K562 (cell line): ENCODE data around the gene USP20. TPM values are rescaled to one million over a fixed set of nuclear protein-coding genes. Genes with fewer than 3 reads are reported as not detected.
A peak's percentile ranks its signal among the peaks of the same experiment; 100 is the strongest.

Experiments
- ATAC-seq: fragments of 200-7000 bp; cut with Tn5 transposase; 3 replicates; pipeline ENCODE4 v1.9.1; 2020; ENCODE audit warnings: moderate library complexity
- BruUV-seq: library from RNA; stranded (reverse); fragments of 400-500 nt; replicated peaks from 2 replicates; lab custom pipeline; 2021; lab: Mats Ljungman, UMichigan
- CTCF ChIA-PET: fragments of 300-600 bp; formaldehyde crosslinking; extraction: SDS; loops from one replicate; lab custom pipeline; 2021; ENCODE audit warnings: low intra/inter-chr PET ratio; lab: Yijun Ruan, JAX
- POLR2A ChIA-PET: fragments of 300-600, 350-650 bp; sonication (Branson Sonifier 250); formaldehyde crosslinking; extraction: SDS; loops from one replicate; lab custom pipeline; 2021; ENCODE audit warnings: antibody characterized with exemption, inconsistent platforms; lab: Yijun Ruan, JAX
- DNase-seq, 4 experiments: peaks; one replicate each; pipeline versions ENCODE4 v3.0.0 to v3.0.0-alpha.2; 2011 to 2018; ENCODE audit warnings: low spot score in 3 of 4, mixed read lengths in 3 of 4; ENCODE audit errors: extremely low read depth in 1 of 4
- FAIRE-seq: peaks from 2 replicates; lab custom pipeline; 2011; peaks lifted over from hg19 to GRCh38; lab: Jason Lieb, UNC
- H2AFZ ChIP-seq: 2 replicates; pipeline ENCODE4 v1.6.0; 2011; ENCODE audit warnings: low read depth, low read length, control low read depth, inconsistent platforms
- H3K27ac ChIP-seq: fragments of 200-600 bp; 3 replicates; pipeline ENCODE4 v1.8.0; 2011; ENCODE audit warnings: low read depth, mild to moderate bottlenecking, control low read depth, inconsistent platforms, low read length, moderate library complexity, mixed read lengths; ENCODE audit errors: extremely low read depth
- H3K27me3 ChIP-seq, 2 experiments: fragments of 300-600 bp in 1 of 2; 2 replicates in 1 of 2; 3 replicates in 1 of 2; pipeline versions ENCODE4 v1.6.0 to v1.8.0; 2011; ENCODE audit warnings: inconsistent platforms in 2 of 2, low read length in 2 of 2, mild to moderate bottlenecking in 1 of 2, mixed read lengths in 1 of 2, moderate library complexity in 1 of 2; ENCODE audit not compliant: control insufficient read depth in 2 of 2, insufficient read depth in 2 of 2
- H3K36me3 ChIP-seq: fragments of 300-600 bp; 3 replicates; pipeline ENCODE4 v1.8.0; 2011; ENCODE audit warnings: mild to moderate bottlenecking, low read length, inconsistent platforms; ENCODE audit not compliant: control insufficient read depth, insufficient read depth
- H3K4me1 ChIP-seq, 2 experiments: fragments of 200-600 bp in 1 of 2; replicated peaks in 1 of 2; 2 replicates in 1 of 2; 3 replicates in 1 of 2; pipeline versions ENCODE4 v1.5.1 to v1.8.0; 2011; ENCODE audit warnings: inconsistent platforms in 2 of 2, low read length in 2 of 2, mild to moderate bottlenecking in 1 of 2, mixed read lengths in 1 of 2, moderate library complexity in 1 of 2; ENCODE audit not compliant: control insufficient read depth in 2 of 2, insufficient read depth in 2 of 2
- H3K4me2 ChIP-seq: 2 replicates; pipeline ENCODE4 v1.6.1; 2011; ENCODE audit warnings: low read length, control low read depth, inconsistent platforms, mixed read lengths; ENCODE audit not compliant: insufficient read depth
- H3K4me3 ChIP-seq: fragments of 200-600 bp; sonication (generic), shearing (Covaris generic); 2 replicates; pipeline ENCODE4 v1.5.1; 2016; ENCODE audit warnings: control low read depth, inconsistent platforms
- H3K79me2 ChIP-seq: fragments of 200-600 bp; 3 replicates; pipeline ENCODE4 v1.8.0; 2011; ENCODE audit warnings: low read length, inconsistent platforms; ENCODE audit not compliant: control insufficient read depth, insufficient read depth
- H3K9ac ChIP-seq, 2 experiments: 2 replicates each; pipeline versions ENCODE4 v1.6.0 to v1.6.1; 2011; ENCODE audit warnings: low read depth in 2 of 2, low read length in 2 of 2, control low read depth in 1 of 2, inconsistent platforms in 1 of 2, mild to moderate bottlenecking in 1 of 2, mixed read lengths in 1 of 2; ENCODE audit not compliant: insufficient read depth in 1 of 2
- H3K9me1 ChIP-seq: one replicate; pipeline ENCODE4 v1.6.0; 2011; ENCODE audit warnings: inconsistent platforms, mild to moderate bottlenecking, low read length, moderate library complexity; ENCODE audit not compliant: control insufficient read depth, insufficient read depth
- H3K9me3 ChIP-seq: replicated peaks from 2 replicates; pipeline ENCODE4 v1.5.1; 2011; ENCODE audit warnings: low read depth, low read length, inconsistent platforms; ENCODE audit not compliant: control insufficient read depth, insufficient read depth
- H4K20me1 ChIP-seq: replicated peaks from 2 replicates; pipeline ENCODE4 v1.6.1; 2011; ENCODE audit warnings: low read length, inconsistent platforms, mixed read lengths; ENCODE audit not compliant: control insufficient read depth, insufficient read depth
- ARID3A ChIP-seq: IDR thresholded peaks from 2 replicates; pipeline ENCODE4 v1.6.1; 2012; ENCODE audit warnings: low read depth, low read length, improper control_type of control experiment, borderline replicate concordance
- EZH2 ChIP-seq: IDR thresholded peaks from 2 replicates; pipeline ENCODE4 v1.6.1; 2012; ENCODE audit warnings: low read depth, mild to moderate bottlenecking, inconsistent platforms, low read length, borderline replicate concordance
- FOXJ3 ChIP-seq: sonication (generic); formaldehyde crosslinking; IDR thresholded peaks from 2 replicates; pipeline ENCODE4 v1.4.0; 2020; ENCODE audit warnings: mild to moderate bottlenecking, missing genetic modification reagents
- FOXK2 ChIP-seq, 2 experiments: fragments of 450-650 bp; IDR thresholded peaks in 1 of 2; conservative IDR thresholded peaks in 1 of 2; 2 replicates each; pipeline ENCODE4 v1.6.1; 2016; ENCODE audit warnings: low read depth in 2 of 2, mild to moderate bottlenecking in 1 of 2
- HNRNPL ChIP-seq: fragments of 200-400 bp; formaldehyde crosslinking; IDR thresholded peaks from 2 replicates; pipeline ENCODE4 v1.6.1; 2017; ENCODE audit warnings: low read depth, mild to moderate bottlenecking, low read length
- ILF3 ChIP-seq: fragments of 450-650 bp; IDR thresholded peaks from 2 replicates; pipeline ENCODE4 v1.6.1; 2018; ENCODE audit warnings: antibody characterized with exemption, mild to moderate bottlenecking, moderate library complexity, borderline replicate concordance
- MCM5 ChIP-seq: fragments of 450-650 bp; IDR thresholded peaks from 2 replicates; pipeline ENCODE4 v1.6.1; 2016; ENCODE audit warnings: low read depth
- SIN3A ChIP-seq, 2 experiments: fragments of 150-350 bp in 1 of 2; IDR thresholded peaks; 2 replicates each; pipeline ENCODE4 v1.6.1; 2011 to 2016; ENCODE audit warnings: borderline replicate concordance in 2 of 2, low read depth in 2 of 2, low read length in 2 of 2, mild to moderate bottlenecking in 2 of 2, moderate library complexity in 2 of 2; ENCODE audit not compliant: control insufficient read depth in 1 of 2
- SMAD4 ChIP-seq: fragments of 250-450 bp; sonication (Bioruptor Pico); conservative IDR thresholded peaks from 2 replicates; pipeline ENCODE4 v1.8.0; 2021; ENCODE audit warnings: inconsistent platforms, mild to moderate bottlenecking, moderate library complexity
- YBX1 ChIP-seq: fragments of 450-650 bp; IDR thresholded peaks from 2 replicates; pipeline ENCODE4 v1.7.1; 2016; ENCODE audit warnings: mild to moderate bottlenecking
- ZC3H8 ChIP-seq: fragments of 450-650 bp; IDR thresholded peaks from 2 replicates; pipeline ENCODE4 v1.6.1; 2017
- WGBS: fragments of 100-300 bp; shearing (Covaris generic); methylation state at CpG from one replicate; pipeline ENCODE4 v1.1.6; 2016; ENCODE audit warnings: low coverage, mixed read lengths; ENCODE audit not compliant: insufficient coverage; ENCODE audit errors: missing lambda C conversion rate; 5-methylcytosine and 5-hydroxymethylcytosine counted together
- in situ Hi-C: fragments of 300-500 bp; cut with MboI; formaldehyde crosslinking; loops from 4 replicates; pipeline ENCODE4 v1.15.0; 2018; ENCODE audit warnings: inconsistent platforms, mixed read lengths
- intact Hi-C: fragments of 100-400 bp; cut with micrococcal nuclease; formaldehyde crosslinking; loops from 2 replicates; pipeline ENCODE4 v1.14.2; 2022
- polyA plus RNA-seq, 8 experiments: library from polyadenylated mRNA; depleted of rRNA in 4 of 8; stranded (reverse) in 5 of 8; unstranded in 3 of 8; fragments of >200 nt; fragmentation: Nextera tagmentation in 2 of 8; fragmentation: Illumina TruSeq in 1 of 8; extraction: Ambion mirVana in 2 of 8; extraction: Trizol in 1 of 8; gene quantifications; 2 replicates each; pipeline versions ENCODE4 v1.2.1 to v1.2.3, GENCODE V29; 2011 to 2014; ENCODE audit warnings: inconsistent platforms in 1 of 8, missing spikeins in 1 of 8
- total RNA-seq, 7 experiments: library from RNA; depleted of rRNA in 6 of 7; stranded (reverse); fragments of >200 nt in 6 of 7; fragmentation: Illumina TruSeq in 2 of 7; extraction: Trizol in 2 of 7; gene quantifications; 2 replicates each; pipeline versions ENCODE4 v1.2.1 to v1.2.3, GENCODE V29; 2011 to 2021; ENCODE audit warnings: low replicate concordance in 1 of 7
- TF ChIP-seq, protein P1 (sequence below): fragments of 250-450 bp; sonication (Bioruptor Pico); IDR thresholded peaks from 2 replicates; pipeline ENCODE4 v1.9.0; 2021; ENCODE audit warnings: mild to moderate bottlenecking, inconsistent platforms
- TF ChIP-seq, protein P2 (sequence below): fragments of 200-800 bp; sonication (Bioruptor generic); IDR thresholded peaks from 2 replicates; pipeline ENCODE4 v1.6.1; 2017; ENCODE audit warnings: missing genetic modification characterization, missing compliant biosample characterization
- TF ChIP-seq, protein P3 (sequence below), 2 experiments: IDR thresholded peaks; 2 replicates each; pipeline ENCODE4 v1.6.1; 2011; ENCODE audit warnings: borderline replicate concordance in 1 of 2, control low read depth in 1 of 2, low read depth in 1 of 2, low read length in 1 of 2, mild to moderate bottlenecking in 1 of 2, mixed read lengths in 1 of 2, moderate library complexity in 1 of 2; ENCODE audit not compliant: insufficient read depth in 1 of 2, insufficient read length in 1 of 2, poor library complexity in 1 of 2, severe bottlenecking in 1 of 2; ENCODE audit errors: extremely low read depth in 1 of 2

The USP20 gene
- total and polyA plus RNA-seq, 9 of the 15 experiments (the other 6 are each of a cell fraction or from before 2014, with no cell fraction given): 1.9 to 136 (median 49.1) TPM

DNA sequence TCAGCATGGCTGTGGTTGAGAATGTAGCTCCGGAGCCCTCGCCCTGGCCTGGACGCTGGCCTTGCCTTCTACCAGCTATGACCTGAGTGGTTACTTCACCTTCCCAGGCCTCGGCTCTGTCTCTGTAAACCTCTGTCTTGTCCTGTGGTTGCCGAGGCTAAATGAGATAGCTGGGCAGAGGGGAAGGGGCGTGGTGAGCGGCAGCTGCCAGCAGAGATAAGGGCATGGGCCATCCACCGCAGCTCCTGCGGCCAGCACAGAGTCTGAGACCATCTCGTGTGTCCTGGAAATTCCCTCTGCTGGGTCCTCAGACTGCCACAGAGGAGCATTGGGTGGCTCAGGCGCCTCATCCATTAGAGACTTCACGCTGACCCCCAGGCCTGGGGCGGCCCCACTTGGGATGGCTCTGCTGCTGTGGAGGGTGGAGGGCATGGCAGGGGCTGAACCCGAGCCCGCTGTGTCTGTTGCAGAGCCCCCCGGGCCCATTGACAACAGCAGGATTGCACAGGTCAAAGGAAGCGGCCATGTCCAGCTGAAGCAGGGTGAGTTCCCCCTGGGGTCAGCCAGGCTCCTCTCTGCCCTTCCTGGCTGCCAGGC is 43.9 kb downstream of the USP20 start:
- no peaks in the 10 kb centered on the region for H4K20me1 ChIP-seq
- in situ Hi-C loops (no loop called here), intact Hi-C loops (loop anchor here (1.0 kb wide), 1 partner anchor 16 kb away; no protein-coding TSS in a partner anchor)
- H3K27me3 ChIP-seq: no peaks in the 10 kb centered on the region; a peak in 1 of 5 replicates
- WGBS: 14% methylated on average over 17 of the region's 17 CpGs
- no peaks in the 10 kb centered on the region for H3K9me1 ChIP-seq
- H3K27ac ChIP-seq: no peak overlapping the region
- ChIA-PET CTCF (no interaction called here), POLR2A (interaction anchor here (0.6 to 3.0 kb wide), 16 partner anchors 9 to 467 kb away, joined by 3 to 30 read pairs (median 4); no protein-coding TSS in a partner anchor)
- peaks cover 31% of the 10 kb centered on the region for H3K79me2 ChIP-seq
- peak; percentile 99 for FAIRE-seq
- peaks cover 59% of the 10 kb centered on the region for H3K36me3 ChIP-seq
- no peaks in the 10 kb centered on the region for H3K9me3 ChIP-seq
- H3K9ac ChIP-seq: no peak overlapping the region
- peaks cover 8 to 48% of the 10 kb centered on the region in 2 experiments for H3K4me1 ChIP-seq
- peak; percentile 96 to 99 (median 96) for DNase-seq
- no peak overlapping the region for H2AFZ ChIP-seq
- ATAC-seq: no peak
- H3K4me2 ChIP-seq: no peak overlapping the region
- BruUV-seq: no TSS peak
- H3K4me3 ChIP-seq: no peak overlapping the region
- TF ChIP-seq SIN3A (IDR thresholded peaks at IDR 0.05; ENCODE audit: borderline replicate concordance in 2 of 2, control insufficient read depth in 1 of 2, low read depth in 2 of 2, low read length in 2 of 2) (0 out of 4 replicates have a peak, but pooled peaks of 1 of the 2 experiments have one; percentile 2), EZH2 (peak; percentile 59; the same call in 1 of the 2 replicates), FOXJ3 (CRISPR knock-in tag) (no peak), ILF3 (no peak), MCM5 (no peak), YBX1 (no peak), HNRNPL (peak; percentile 7; the same call in 1 of the 2 replicates), ARID3A (peak; percentile 68; the same call in 1 of the 2 replicates), SMAD4 (CRISPR knock-in tag) (no peak; the same call in 1 of the 2 replicates), ZC3H8 (no peak), FOXK2 (conservative IDR thresholded peaks at IDR 0.05 in 1 of 2, IDR thresholded peaks at IDR 0.05 in 1 of 2; ENCODE audit: low read depth in 2 of 2) (no peak)
- TF ChIP-seq, protein P1, sequence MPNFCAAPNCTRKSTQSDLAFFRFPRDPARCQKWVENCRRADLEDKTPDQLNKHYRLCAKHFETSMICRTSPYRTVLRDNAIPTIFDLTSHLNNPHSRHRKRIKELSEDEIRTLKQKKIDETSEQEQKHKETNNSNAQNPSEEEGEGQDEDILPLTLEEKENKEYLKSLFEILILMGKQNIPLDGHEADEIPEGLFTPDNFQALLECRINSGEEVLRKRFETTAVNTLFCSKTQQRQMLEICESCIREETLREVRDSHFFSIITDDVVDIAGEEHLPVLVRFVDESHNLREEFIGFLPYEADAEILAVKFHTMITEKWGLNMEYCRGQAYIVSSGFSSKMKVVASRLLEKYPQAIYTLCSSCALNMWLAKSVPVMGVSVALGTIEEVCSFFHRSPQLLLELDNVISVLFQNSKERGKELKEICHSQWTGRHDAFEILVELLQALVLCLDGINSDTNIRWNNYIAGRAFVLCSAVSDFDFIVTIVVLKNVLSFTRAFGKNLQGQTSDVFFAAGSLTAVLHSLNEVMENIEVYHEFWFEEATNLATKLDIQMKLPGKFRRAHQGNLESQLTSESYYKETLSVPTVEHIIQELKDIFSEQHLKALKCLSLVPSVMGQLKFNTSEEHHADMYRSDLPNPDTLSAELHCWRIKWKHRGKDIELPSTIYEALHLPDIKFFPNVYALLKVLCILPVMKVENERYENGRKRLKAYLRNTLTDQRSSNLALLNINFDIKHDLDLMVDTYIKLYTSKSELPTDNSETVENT (CRISPR knock-in tag): peak; percentile 87
- TF ChIP-seq, protein P2, sequence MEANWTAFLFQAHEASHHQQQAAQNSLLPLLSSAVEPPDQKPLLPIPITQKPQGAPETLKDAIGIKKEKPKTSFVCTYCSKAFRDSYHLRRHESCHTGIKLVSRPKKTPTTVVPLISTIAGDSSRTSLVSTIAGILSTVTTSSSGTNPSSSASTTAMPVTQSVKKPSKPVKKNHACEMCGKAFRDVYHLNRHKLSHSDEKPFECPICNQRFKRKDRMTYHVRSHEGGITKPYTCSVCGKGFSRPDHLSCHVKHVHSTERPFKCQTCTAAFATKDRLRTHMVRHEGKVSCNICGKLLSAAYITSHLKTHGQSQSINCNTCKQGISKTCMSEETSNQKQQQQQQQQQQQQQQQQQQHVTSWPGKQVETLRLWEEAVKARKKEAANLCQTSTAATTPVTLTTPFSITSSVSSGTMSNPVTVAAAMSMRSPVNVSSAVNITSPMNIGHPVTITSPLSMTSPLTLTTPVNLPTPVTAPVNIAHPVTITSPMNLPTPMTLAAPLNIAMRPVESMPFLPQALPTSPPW (CRISPR knock-in tag): no peak
- TF ChIP-seq, protein P3, sequence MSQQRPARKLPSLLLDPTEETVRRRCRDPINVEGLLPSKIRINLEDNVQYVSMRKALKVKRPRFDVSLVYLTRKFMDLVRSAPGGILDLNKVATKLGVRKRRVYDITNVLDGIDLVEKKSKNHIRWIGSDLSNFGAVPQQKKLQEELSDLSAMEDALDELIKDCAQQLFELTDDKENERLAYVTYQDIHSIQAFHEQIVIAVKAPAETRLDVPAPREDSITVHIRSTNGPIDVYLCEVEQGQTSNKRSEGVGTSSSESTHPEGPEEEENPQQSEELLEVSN (IDR thresholded peaks at IDR 0.05; ENCODE audit: borderline replicate concordance in 1 of 2, extremely low read depth in 1 of 2, insufficient read depth in 1 of 2, insufficient read length in 1 of 2, low read depth in 1 of 2, low read length in 1 of 2, poor library complexity in 1 of 2, severe bottlenecking in 1 of 2): peak; percentile 34 to 68
